Measurements from ENCODE around the gene HPCAL1. TPM values are rescaled to one million over a fixed set of nuclear protein-coding genes. Genes with fewer than 3 reads are reported as not detected.

HPCAL1 gene
- total RNA-seq, 4 donors from 2014 or later: 11.1 to 122 (median 48.9) TPM

DNA sequence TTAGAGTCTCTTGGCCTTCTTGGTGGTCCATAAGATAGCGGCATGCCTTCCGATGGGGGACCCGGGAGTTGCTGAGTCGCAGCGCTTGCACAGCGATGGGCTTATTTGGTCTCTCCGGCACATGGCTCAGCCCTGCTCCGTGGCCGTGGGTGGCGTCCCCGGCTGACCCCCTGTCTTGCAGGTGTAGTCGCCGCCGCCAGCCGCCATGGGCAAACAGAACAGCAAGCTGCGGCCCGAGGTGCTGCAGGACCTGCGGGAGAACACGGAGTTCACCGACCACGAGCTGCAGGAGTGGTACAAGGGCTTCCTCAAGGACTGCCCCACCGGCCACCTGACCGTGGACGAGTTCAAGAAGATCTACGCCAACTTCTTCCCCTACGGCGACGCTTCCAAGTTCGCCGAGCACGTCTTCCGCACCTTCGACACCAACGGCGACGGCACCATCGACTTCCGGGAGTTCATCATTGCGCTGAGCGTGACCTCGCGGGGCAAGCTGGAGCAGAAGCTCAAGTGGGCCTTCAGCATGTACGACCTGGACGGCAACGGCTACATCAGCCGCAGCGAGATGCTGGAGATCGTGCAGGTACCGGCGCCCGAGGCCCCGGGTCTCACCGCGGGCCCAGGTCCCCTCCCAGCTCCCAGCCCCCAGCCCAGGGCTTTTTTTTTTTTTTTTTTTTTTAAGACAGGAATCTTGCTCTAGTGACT lies 117.0 kb downstream of the HPCAL1 start:
- Histone ChIP-seq H3K9me3 (no peaks in the 10 kb centered on the region), H3K4me3 (no peak overlapping the region), H3K27me3 (no peaks in the 10 kb centered on the region), H3K27ac (no peak overlapping the region), H3K4me1 (peaks cover 0 to 8% of the 10 kb centered on the region in 2 donors), H3K36me3 (no peaks in the 10 kb centered on the region)
- intact Hi-C loops (cut with DNase I; ENCODE audit: low total_unique reads): loop anchor here (5.0 kb wide), 1 partner anchor 272 kb away; no protein-coding TSS in a partner anchor
- no peak for DNase-seq
- TF ChIP-seq POLR2A (IDR thresholded peaks at IDR 0.05): no peak
- TF ChIP-seq, protein P1, sequence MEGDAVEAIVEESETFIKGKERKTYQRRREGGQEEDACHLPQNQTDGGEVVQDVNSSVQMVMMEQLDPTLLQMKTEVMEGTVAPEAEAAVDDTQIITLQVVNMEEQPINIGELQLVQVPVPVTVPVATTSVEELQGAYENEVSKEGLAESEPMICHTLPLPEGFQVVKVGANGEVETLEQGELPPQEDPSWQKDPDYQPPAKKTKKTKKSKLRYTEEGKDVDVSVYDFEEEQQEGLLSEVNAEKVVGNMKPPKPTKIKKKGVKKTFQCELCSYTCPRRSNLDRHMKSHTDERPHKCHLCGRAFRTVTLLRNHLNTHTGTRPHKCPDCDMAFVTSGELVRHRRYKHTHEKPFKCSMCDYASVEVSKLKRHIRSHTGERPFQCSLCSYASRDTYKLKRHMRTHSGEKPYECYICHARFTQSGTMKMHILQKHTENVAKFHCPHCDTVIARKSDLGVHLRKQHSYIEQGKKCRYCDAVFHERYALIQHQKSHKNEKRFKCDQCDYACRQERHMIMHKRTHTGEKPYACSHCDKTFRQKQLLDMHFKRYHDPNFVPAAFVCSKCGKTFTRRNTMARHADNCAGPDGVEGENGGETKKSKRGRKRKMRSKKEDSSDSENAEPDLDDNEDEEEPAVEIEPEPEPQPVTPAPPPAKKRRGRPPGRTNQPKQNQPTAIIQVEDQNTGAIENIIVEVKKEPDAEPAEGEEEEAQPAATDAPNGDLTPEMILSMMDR (IDR thresholded peaks at IDR 0.05): no peak

DNA sequence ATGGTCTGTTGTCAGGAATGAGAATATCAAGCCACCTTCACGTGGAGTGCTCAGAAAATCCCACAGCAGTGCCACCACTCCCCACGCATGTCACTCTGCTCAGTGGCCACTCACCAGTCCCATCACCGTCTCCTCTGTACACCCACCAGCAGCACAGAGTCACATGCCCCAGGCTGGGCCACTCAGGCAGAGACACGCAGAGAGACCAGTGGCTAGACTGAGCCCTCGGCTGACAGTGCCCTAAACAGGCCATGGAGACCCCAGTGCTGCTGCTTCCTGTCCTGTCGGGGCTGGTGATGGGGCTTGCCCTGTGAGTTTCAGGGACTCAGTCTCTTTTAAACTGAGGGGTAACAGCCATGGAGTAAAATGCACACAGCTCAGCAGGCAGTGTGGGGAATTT lies 119.5 kb downstream of the HPCAL1 start:
- H3K27ac ChIP-seq: peak overlapping the region in 1 of 2 donors; percentile 84
- H3K27me3 ChIP-seq: no peaks in the 10 kb centered on the region
- H3K4me1 ChIP-seq: peaks cover 0 to 8% of the 10 kb centered on the region in 2 donors
- H3K4me3 ChIP-seq: no peak overlapping the region
- no peak for TF ChIP-seq POLR2A (IDR thresholded peaks at IDR 0.05)
- TF ChIP-seq, protein P1 (IDR thresholded peaks at IDR 0.05): no peak
- H3K9me3 ChIP-seq: no peaks in the 10 kb centered on the region
- DNase-seq: no peak
- H3K36me3 ChIP-seq: no peaks in the 10 kb centered on the region
- intact Hi-C loops (cut with DNase I; ENCODE audit: low total_unique reads): no loop called here

DNA sequence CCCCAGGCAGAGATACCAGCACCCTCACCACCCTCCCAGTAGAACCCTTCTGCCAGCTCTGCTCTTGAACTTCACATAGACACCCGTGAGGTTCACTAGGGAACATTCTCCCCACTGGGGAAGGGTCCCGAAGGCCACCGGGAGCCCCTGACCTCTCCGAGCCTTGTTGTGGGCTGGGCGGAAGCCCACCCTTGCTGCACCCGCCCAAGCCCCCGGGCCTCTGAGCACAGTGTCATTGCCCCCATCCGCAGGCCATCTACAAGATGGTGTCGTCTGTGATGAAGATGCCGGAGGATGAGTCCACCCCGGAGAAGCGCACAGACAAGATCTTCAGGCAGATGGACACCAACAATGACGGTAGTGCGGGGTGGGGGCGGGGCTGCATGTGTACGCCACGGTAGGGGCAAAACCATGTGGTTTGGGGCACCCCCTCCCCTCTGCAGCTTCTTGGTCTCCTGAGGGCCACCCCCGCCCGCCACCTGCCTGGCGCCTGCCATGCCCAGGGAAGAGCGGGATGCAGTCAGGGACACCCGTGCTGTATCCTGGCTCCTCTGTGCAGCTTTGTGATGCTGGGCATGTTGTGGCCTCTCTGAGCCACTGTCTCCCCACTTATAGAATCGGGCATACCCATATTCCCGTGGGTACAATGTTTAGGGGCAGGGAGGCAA lies 120.2 kb downstream of the HPCAL1 start:
- Histone ChIP-seq H3K27ac (peak overlapping the region in 1 of 2 donors; percentile 84), H3K4me1 (peaks cover 0 to 8% of the 10 kb centered on the region in 2 donors), H3K9me3 (no peaks in the 10 kb centered on the region), H3K27me3 (no peaks in the 10 kb centered on the region), H3K36me3 (no peaks in the 10 kb centered on the region), H3K4me3 (no peak overlapping the region)
- intact Hi-C loops (cut with DNase I; ENCODE audit: low total_unique reads): no loop called here
- TF ChIP-seq, protein P1 (IDR thresholded peaks at IDR 0.05): no peak
- TF ChIP-seq POLR2A (IDR thresholded peaks at IDR 0.05): no peak
- no peak for DNase-seq

DNA sequence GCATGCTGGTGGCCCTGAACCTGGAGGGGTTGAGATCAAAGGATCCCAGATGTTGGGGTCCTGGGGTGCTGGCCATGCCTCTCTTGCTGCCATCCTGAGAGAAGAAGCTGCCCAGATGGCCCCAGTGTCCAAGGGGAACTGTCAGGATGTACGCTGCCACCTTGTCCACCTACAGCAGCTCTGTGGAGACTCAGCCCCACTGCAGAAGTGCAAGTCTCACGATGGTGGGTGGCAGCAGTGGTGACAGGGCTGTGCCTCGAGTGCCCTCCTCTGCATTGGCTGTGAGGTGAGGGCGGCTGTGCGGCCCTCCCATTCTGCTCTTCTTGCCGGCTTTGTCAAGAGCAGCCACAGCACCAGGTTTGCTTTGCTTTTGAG lies 120.7 kb downstream of the HPCAL1 start:
- Histone ChIP-seq H3K27ac (peak overlapping the region in 1 of 2 donors; percentile 84), H3K36me3 (no peaks in the 10 kb centered on the region), H3K27me3 (no peaks in the 10 kb centered on the region), H3K4me1 (peaks cover 0 to 8% of the 10 kb centered on the region in 2 donors), H3K9me3 (no peaks in the 10 kb centered on the region), H3K4me3 (no peak overlapping the region)
- DNase-seq: no peak
- TF ChIP-seq, protein P1 (IDR thresholded peaks at IDR 0.05): no peak
- intact Hi-C loops (cut with DNase I; ENCODE audit: low total_unique reads): no loop called here

DNA sequence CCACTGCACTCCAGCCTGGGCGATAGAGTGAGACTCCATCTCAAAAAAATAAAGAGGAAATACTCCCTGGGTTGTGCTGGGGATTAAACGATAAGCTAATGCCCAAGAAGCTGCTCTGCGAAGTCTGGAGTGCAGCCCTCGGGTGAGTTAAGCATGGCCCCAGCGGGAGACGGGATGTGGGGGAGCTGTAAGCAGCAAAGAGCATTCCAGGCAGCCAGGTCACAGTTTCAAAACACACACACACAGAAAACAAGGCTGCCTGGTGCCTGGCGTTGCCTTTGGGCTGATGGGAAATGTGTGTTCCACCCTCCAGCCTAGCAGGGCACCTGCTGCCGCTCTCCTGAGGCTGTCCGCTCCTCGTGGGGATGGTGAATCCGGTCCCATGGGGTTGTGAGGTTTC lies 121.3 kb downstream of the HPCAL1 start:
- intact Hi-C loops (cut with DNase I; ENCODE audit: low total_unique reads): no loop called here
- DNase-seq: no peak
- H3K36me3 ChIP-seq: no peaks in the 10 kb centered on the region
- peaks cover 0 to 8% of the 10 kb centered on the region in 2 donors for H3K4me1 ChIP-seq
- H3K4me3 ChIP-seq: no peak overlapping the region
- no peak for TF ChIP-seq POLR2A (IDR thresholded peaks at IDR 0.05)
- TF ChIP-seq, protein P1 (IDR thresholded peaks at IDR 0.05): no peak
- H3K27ac ChIP-seq: peak overlapping the region in 1 of 2 donors; percentile 84
- H3K9me3 ChIP-seq: no peaks in the 10 kb centered on the region
- no peaks in the 10 kb centered on the region for H3K27me3 ChIP-seq
